Kidney (tissue), 14 donors: ENCODE measurements around the gene FOLR1. TPM values are rescaled to one million over a fixed set of nuclear protein-coding genes. Genes with fewer than 3 reads are reported as not detected.

Experiments
- DNase-seq, 5 donors: peaks; one replicate each; pipeline ENCODE4 v3.0.0-alpha.2; 2013 to 2020
- FAIRE-seq: peaks from 2 replicates; lab custom pipeline; 2012; peaks lifted over from hg19 to GRCh38; lab: Jason Lieb, UNC
- H3K27ac ChIP-seq, 2 donors: one replicate each; pipeline ENCODE4 v1.7.0; 2013; ENCODE audit warnings: low read depth in 2 of 2, low read length in 2 of 2, inconsistent platforms in 1 of 2
- H3K27me3 ChIP-seq: one replicate; pipeline ENCODE4 v1.7.1; 2013; ENCODE audit warnings: low read length, inconsistent platforms; ENCODE audit not compliant: control insufficient read depth, insufficient read depth
- H3K36me3 ChIP-seq, 3 donors: one replicate each; pipeline versions ENCODE4 v1.7.0 to v1.7.1; 2013; ENCODE audit warnings: low read length in 3 of 3, control low read depth in 1 of 3, inconsistent platforms in 1 of 3; ENCODE audit not compliant: insufficient read depth in 3 of 3, control insufficient read depth in 2 of 3
- H3K4me1 ChIP-seq, 3 donors: one replicate each; pipeline versions ENCODE4 v1.7.0 to v1.7.1; 2013; ENCODE audit warnings: low read length in 3 of 3, inconsistent platforms in 1 of 3, low read depth in 1 of 3; ENCODE audit not compliant: control insufficient read depth in 2 of 3, insufficient read depth in 2 of 3
- H3K4me3 ChIP-seq, 3 donors: one replicate each; pipeline versions ENCODE4 v1.7.0 to v1.8.1; 2013; ENCODE audit warnings: low read length in 3 of 3, control low read depth in 1 of 3, inconsistent platforms in 1 of 3
- H3K9ac ChIP-seq, 3 donors: one replicate each; pipeline versions ENCODE4 v1.7.0 to v1.7.1; 2013; ENCODE audit warnings: low read length in 3 of 3, control low read depth in 1 of 3, inconsistent platforms in 1 of 3
- H3K9me3 ChIP-seq, 3 donors: one replicate each; pipeline versions ENCODE4 v1.7.0 to v1.7.1; 2013; ENCODE audit warnings: low read length in 3 of 3, control low read depth in 1 of 3, inconsistent platforms in 1 of 3; ENCODE audit not compliant: control insufficient read depth in 2 of 3, insufficient read depth in 1 of 3
- CTCF ChIP-seq: IDR thresholded peaks from 3 replicates; pipeline ENCODE4 v1.5.1; 2012; ENCODE audit warnings: mild to moderate bottlenecking, moderate library complexity, borderline replicate concordance; ENCODE audit not compliant: insufficient read depth; ENCODE audit errors: extremely low read depth
- intact Hi-C: fragments of 100-400 bp; cut with DNase I; formaldehyde crosslinking; loops from one replicate; pipeline ENCODE4 v1.11.1; 2022
- polyA plus RNA-seq: library from polyadenylated mRNA; stranded (reverse); fragments of 350-450 nt; fragmentation: Illumina TruSeq; extraction: RNeasy Lipid Tissue Mini Kit (QIAGEN cat#74804); gene quantifications from one replicate; pipeline ENCODE4 v1.2.3, GENCODE V29; 2014; ENCODE audit warnings: low read depth, low replicate concordance; ENCODE audit not compliant: insufficient read depth
- total RNA-seq: library from RNA; stranded (reverse); fragmentation: NEBNext Ultra II Directional; extraction: Animal tissue kit (Norgen Biotek cat#: 25700); gene quantifications from one replicate; pipeline ENCODE4 v1.2.1, GENCODE V29; 2021
- donor health status: control.
- donor health status: control.
- donor health status: control.
- donor health status: control.
- donor health status: control.
- donor health status: DM: yes; HTN: yes; CAD: no.
- donor health status: Normal renal cell carcinoma (clear cell type).

The FOLR1 gene
- total and polyA plus RNA-seq, 2 donors from 2014 or later, result 41.2 to 297 TPM

- no peak for DNase-seq
- intact Hi-C loops, result no loop called here
These were observed 42.5 kb downstream of the FOLR1 start for GRCh38 chr11:72234514-72234830.

GRCh38 chr11:72234920-72235319 lies 43.0 kb downstream of the FOLR1 start:
- H3K9me3 ChIP-seq, result no peaks in the 10 kb centered on the region
- no peak for FAIRE-seq

More at GRCh38 chr11:72234514-72234830, 42.5 kb downstream of the FOLR1 start:
- Histone ChIP-seq H3K27ac (no peak overlapping the region), H3K27me3 (peaks cover 2% of the 10 kb centered on the region), H3K4me1 (peaks cover 0 to 10% (median 4%) of the 10 kb centered on the region in 3 donors), H3K9me3 (no peaks in the 10 kb centered on the region), H3K36me3 (peaks cover 9 to 67% (median 44%) of the 10 kb centered on the region in 3 donors), H3K9ac (no peak overlapping the region), H3K4me3 (no peak overlapping the region)
- FAIRE-seq, result no peak
- TF ChIP-seq CTCF, result no peak

GRCh38 chr11:72235351-72236057 lies 43.6 kb downstream of the FOLR1 start:
- no peaks in the 10 kb centered on the region for H3K9me3 ChIP-seq
- H3K4me1 ChIP-seq, result peaks cover 0 to 11% (median 4%) of the 10 kb centered on the region in 3 donors
- H3K27ac ChIP-seq, result no peak overlapping the region
- no peak overlapping the region for H3K4me3 ChIP-seq
- DNase-seq (peak in 2 of 5 donors; percentile 9 to 74), FAIRE-seq (no peak)
- no peak overlapping the region for H3K9ac ChIP-seq
- intact Hi-C loops, result no loop called here
- no peak for TF ChIP-seq CTCF
- H3K36me3 ChIP-seq, result peaks cover 9 to 61% (median 38%) of the 10 kb centered on the region in 3 donors
- H3K27me3 ChIP-seq, result peaks cover 6% of the 10 kb centered on the region

More at GRCh38 chr11:72234920-72235319, 43.0 kb downstream of the FOLR1 start:
- Histone ChIP-seq H3K36me3 (peaks cover 9 to 66% (median 40%) of the 10 kb centered on the region in 3 donors), H3K9ac (no peak overlapping the region), H3K4me1 (peaks cover 0 to 11% (median 4%) of the 10 kb centered on the region in 3 donors), H3K27ac (no peak overlapping the region), H3K27me3 (peaks cover 2% of the 10 kb centered on the region), H3K4me3 (no peak overlapping the region)
- TF ChIP-seq CTCF, result no peak
- intact Hi-C loops, result no loop called here
- no peak for DNase-seq
